A549 (cell line): ENCODE data around the gene HMGN3. TPM values are rescaled to one million over a fixed set of nuclear protein-coding genes. Genes with fewer than 3 reads are reported as not detected.

Experiments used
- ATAC-seq, 2 experiments: fragments of 200-7000 bp in 1 of 2; fragments of >200 bp in 1 of 2; cut with Nextera tagmentation in 1 of 2; cut with Tn5 transposase in 1 of 2; 3 replicates each; pipeline versions ENCODE4 v1.8.0 to v1.9.1; 2018 to 2020; ENCODE audit warnings: mild to moderate bottlenecking in 1 of 2, moderate library complexity in 1 of 2
- CTCF ChIA-PET: fragments of 300-600 bp; sonication (Branson Sonifier 250); formaldehyde crosslinking; extraction: SDS; loops from one replicate; lab custom pipeline; 2021; ENCODE audit warnings: antibody characterized with exemption, inconsistent platforms; lab: Yijun Ruan, JAX
- POLR2A ChIA-PET: fragments of 350-600 bp; formaldehyde crosslinking; extraction: SDS; loops from one replicate; lab custom pipeline; 2021; ENCODE audit warnings: antibody characterized with exemption, inconsistent platforms; lab: Yijun Ruan, JAX
- DNase-seq, 2 experiments: peaks; one replicate each; pipeline versions ENCODE4 v3.0.0 to v3.0.0-alpha.2; 2011 to 2016; ENCODE audit warnings: low read depth in 1 of 2, low spot score in 1 of 2
- FAIRE-seq: peaks from 2 replicates; lab custom pipeline; 2011; peaks lifted over from hg19 to GRCh38; lab: Jason Lieb, UNC
- H3K27ac ChIP-seq, 2 experiments: fragments of >200 bp; sonication (Bioruptor Twin); formaldehyde crosslinking; 3 replicates each; pipeline ENCODE4 v1.5.1; 2016 to 2017
- H3K4me1 ChIP-seq: fragments of >200 bp; sonication (Bioruptor Twin); formaldehyde crosslinking; 3 replicates; pipeline ENCODE4 v1.6.1; 2016
- H3K4me2 ChIP-seq: fragments of >200 bp; sonication (Bioruptor Twin); formaldehyde crosslinking; 3 replicates; pipeline ENCODE4 v1.6.1; 2016
- H3K4me3 ChIP-seq: fragments of >200 bp; sonication (Bioruptor Twin); formaldehyde crosslinking; 3 replicates; pipeline ENCODE4 v1.5.1; 2016
- H3K9me3 ChIP-seq: fragments of >200 bp; sonication (Bioruptor Twin); formaldehyde crosslinking; 3 replicates; pipeline ENCODE4 v1.6.1; 2016
- CEBPB ChIP-seq, 2 experiments: fragments of >200 bp in 1 of 2; sonication (Bioruptor Twin) in 1 of 2; formaldehyde crosslinking in 1 of 2; IDR thresholded peaks; 2 replicates each; pipeline ENCODE4 v1.6.1; 2012 to 2016
- CHD2 ChIP-seq: fragments of 150-350 bp; IDR thresholded peaks from 2 replicates; pipeline ENCODE4 v1.6.1; 2014; ENCODE audit warnings: low read length; ENCODE audit not compliant: partially characterized antibody
- CTCF ChIP-seq: fragments of >200 bp; sonication (Bioruptor Twin); formaldehyde crosslinking; IDR thresholded peaks from 3 replicates; pipeline ENCODE4 v1.5.1; 2016
- E2F6 ChIP-seq: IDR thresholded peaks from 2 replicates; pipeline ENCODE4 v1.6.1; 2012; ENCODE audit warnings: low read depth, borderline replicate concordance
- EP300 ChIP-seq, 2 experiments: fragments of >200 bp; sonication (Bioruptor Twin); formaldehyde crosslinking; IDR thresholded peaks; 2 replicates in 1 of 2; 3 replicates in 1 of 2; pipeline ENCODE4 v1.6.1; 2016 to 2017
- FOSB ChIP-seq: fragments of 250-450 bp; sonication (Bioruptor Pico); IDR thresholded peaks from 2 replicates; pipeline ENCODE4 v1.5.0; 2020; ENCODE audit warnings: mild to moderate bottlenecking, moderate library complexity
- FOXS1 ChIP-seq: fragments of 250-450 bp; sonication (Bioruptor Pico); IDR thresholded peaks from 2 replicates; pipeline ENCODE4 v1.5.0; 2020; ENCODE audit warnings: mild to moderate bottlenecking, moderate library complexity
- HDAC2 ChIP-seq: fragments of 200-600 bp; sonication (generic); IDR thresholded peaks from 2 replicates; pipeline ENCODE4 v1.6.1; 2016
- HOXB13 ChIP-seq: fragments of 250-450 bp; sonication (Bioruptor Pico); IDR thresholded peaks from 2 replicates; pipeline ENCODE4 v1.5.0; 2020; ENCODE audit warnings: low read depth, mild to moderate bottlenecking, moderate library complexity
- HOXB5 ChIP-seq: fragments of 250-450 bp; sonication (Bioruptor Pico); IDR thresholded peaks from 2 replicates; pipeline ENCODE4 v1.5.0; 2020; ENCODE audit warnings: mild to moderate bottlenecking, moderate library complexity
- MAFK ChIP-seq: fragments of 450-650 bp; IDR thresholded peaks from 2 replicates; pipeline ENCODE4 v1.6.1; 2014; ENCODE audit not compliant: partially characterized antibody
- MAZ ChIP-seq: fragments of 150-350 bp; IDR thresholded peaks from 2 replicates; pipeline ENCODE4 v1.6.1; 2014; ENCODE audit warnings: antibody characterized with exemption, low read depth, low read length, borderline replicate concordance
- MYC ChIP-seq: IDR thresholded peaks from 2 replicates; pipeline ENCODE4 v1.6.1; 2012; ENCODE audit warnings: mild to moderate bottlenecking, inconsistent platforms, low read length, improper control_type of control experiment, borderline replicate concordance
- PBX3 ChIP-seq: IDR thresholded peaks from 2 replicates; pipeline ENCODE4 v1.6.1; 2012
- POLR2AphosphoS2 ChIP-seq: conservative IDR thresholded peaks from 2 replicates; pipeline ENCODE4 v1.6.1; 2012; ENCODE audit warnings: low read length, improper control_type of control experiment, inconsistent platforms
- REST ChIP-seq: fragments of 200-600 bp; sonication (generic); IDR thresholded peaks from 2 replicates; pipeline ENCODE4 v1.6.1; 2016; ENCODE audit warnings: antibody characterized with exemption, mild to moderate bottlenecking, moderate library complexity
- TFCP2L1 ChIP-seq: fragments of 250-450 bp; sonication (Bioruptor Pico); IDR thresholded peaks from 2 replicates; pipeline ENCODE4 v1.5.0; 2021; ENCODE audit warnings: mild to moderate bottlenecking
- ZFP36 ChIP-seq: fragments of 450-650 bp; IDR thresholded peaks from 2 replicates; pipeline ENCODE4 v1.6.1; 2014; ENCODE audit warnings: borderline replicate concordance; ENCODE audit not compliant: partially characterized antibody
- ZNF302 ChIP-seq: fragments of 250-450 bp; sonication (Bioruptor Pico); IDR thresholded peaks from 2 replicates; pipeline ENCODE4 v1.9.0; 2021; ENCODE audit warnings: inconsistent platforms, mild to moderate bottlenecking, moderate library complexity
- WGBS: methylation state at CpG from one replicate; pipeline ENCODE4 v1.1.6; 2017; ENCODE audit errors: missing lambda C conversion rate; 5-methylcytosine and 5-hydroxymethylcytosine counted together
- polyA plus RNA-seq, 4 experiments: library from polyadenylated mRNA; depleted of rRNA in 3 of 4; stranded (reverse); fragments of >200 nt; fragmentation: RNase III in 1 of 4; extraction: RNeasy Plus Mini Kit Qiagen cat#74134 plus additional on column Dnase treatment in 1 of 4; gene quantifications; 2 replicates in 3 of 4; 3 replicates in 1 of 4; pipeline ENCODE4 v1.2.3, GENCODE V29; 2011 to 2017
- TF ChIP-seq, protein P1 (sequence below): fragments of >200 bp; sonication (Bioruptor Twin); formaldehyde crosslinking; IDR thresholded peaks from 3 replicates; pipeline ENCODE4 v1.6.1; 2016
- TF ChIP-seq, protein P2 (sequence below): fragments of 150-350 bp; IDR thresholded peaks from 2 replicates; pipeline ENCODE4 v1.6.1; 2014; ENCODE audit warnings: low read depth, mild to moderate bottlenecking, low read length

Gene HMGN3
- polyA plus RNA-seq, 2 of the 4 experiments (the other 2 are of a cell fraction): 94.2 to 102 TPM

DNA sequence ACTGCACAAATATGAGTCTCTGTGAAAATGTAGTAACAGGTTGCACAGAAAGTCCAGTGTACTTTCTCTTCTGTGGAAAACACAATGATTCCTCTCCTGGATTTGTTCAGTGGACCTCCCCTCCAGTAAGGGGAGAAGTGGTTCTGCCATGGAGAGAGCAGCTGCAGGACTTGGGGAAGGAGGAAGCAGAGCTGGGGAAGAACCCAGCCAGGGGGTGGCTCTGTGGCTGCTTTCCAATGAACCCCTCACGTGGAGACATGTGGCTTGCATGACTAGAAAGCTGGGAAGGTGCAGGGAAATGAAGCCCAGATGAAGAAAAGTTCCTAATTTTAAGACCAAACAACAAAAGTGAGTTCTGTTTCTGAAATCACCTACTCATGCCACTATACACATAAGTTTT lies 31.9 kb downstream of the HMGN3 start:
- H3K4me2 ChIP-seq: no peak overlapping the region
- H3K27ac ChIP-seq: no peak overlapping the region
- TF ChIP-seq PBX3 (no peak), HOXB13 (CRISPR knock-in tag) (no peak), EP300 (IDR thresholded peaks at IDR 0.05) (no peak), HDAC2 (no peak), CTCF (no peak), HOXB5 (CRISPR knock-in tag) (no peak), POLR2AphosphoS2 (no peak), ZNF302 (CRISPR knock-in tag) (no peak), FOXS1 (CRISPR knock-in tag) (no peak), ZFP36 (no peak), MYC (no peak)
- TF ChIP-seq, protein P1, sequence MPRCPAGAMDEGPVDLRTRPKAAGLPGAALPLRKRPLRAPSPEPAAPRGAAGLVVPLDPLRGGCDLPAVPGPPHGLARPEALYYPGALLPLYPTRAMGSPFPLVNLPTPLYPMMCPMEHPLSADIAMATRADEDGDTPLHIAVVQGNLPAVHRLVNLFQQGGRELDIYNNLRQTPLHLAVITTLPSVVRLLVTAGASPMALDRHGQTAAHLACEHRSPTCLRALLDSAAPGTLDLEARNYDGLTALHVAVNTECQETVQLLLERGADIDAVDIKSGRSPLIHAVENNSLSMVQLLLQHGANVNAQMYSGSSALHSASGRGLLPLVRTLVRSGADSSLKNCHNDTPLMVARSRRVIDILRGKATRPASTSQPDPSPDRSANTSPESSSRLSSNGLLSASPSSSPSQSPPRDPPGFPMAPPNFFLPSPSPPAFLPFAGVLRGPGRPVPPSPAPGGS: no peak
- H3K4me3 ChIP-seq: no peak overlapping the region
- ChIA-PET POLR2A (no interaction called here), CTCF (no interaction called here)
- FAIRE-seq (no peak), DNase-seq (no peak), ATAC-seq (no peak)
- no peaks in the 10 kb centered on the region for H3K4me1 ChIP-seq
- no peaks in the 10 kb centered on the region for H3K9me3 ChIP-seq
- WGBS: 70% methylated on average over 1 of the region's 1 CpG

- H3K4me2 ChIP-seq: no peak overlapping the region
- DNase-seq (no peak), ATAC-seq (no peak), FAIRE-seq (no peak)
- 90% methylated on average over 3 of the region's 3 CpGs for WGBS
- H3K4me1 ChIP-seq: no peaks in the 10 kb centered on the region
- CTCF ChIA-PET: no interaction called here
- no peak overlapping the region for H3K27ac ChIP-seq
- POLR2A ChIA-PET: no interaction called here
- TF ChIP-seq MAFK (no peak), CHD2 (no peak), FOSB (CRISPR knock-in tag) (no peak), E2F6 (no peak), TFCP2L1 (CRISPR knock-in tag) (no peak), REST (no peak), HOXB13 (CRISPR knock-in tag) (no peak), CEBPB (IDR thresholded peaks at IDR 0.05) (no peak), MAZ (no peak)
- TF ChIP-seq, protein P2, sequence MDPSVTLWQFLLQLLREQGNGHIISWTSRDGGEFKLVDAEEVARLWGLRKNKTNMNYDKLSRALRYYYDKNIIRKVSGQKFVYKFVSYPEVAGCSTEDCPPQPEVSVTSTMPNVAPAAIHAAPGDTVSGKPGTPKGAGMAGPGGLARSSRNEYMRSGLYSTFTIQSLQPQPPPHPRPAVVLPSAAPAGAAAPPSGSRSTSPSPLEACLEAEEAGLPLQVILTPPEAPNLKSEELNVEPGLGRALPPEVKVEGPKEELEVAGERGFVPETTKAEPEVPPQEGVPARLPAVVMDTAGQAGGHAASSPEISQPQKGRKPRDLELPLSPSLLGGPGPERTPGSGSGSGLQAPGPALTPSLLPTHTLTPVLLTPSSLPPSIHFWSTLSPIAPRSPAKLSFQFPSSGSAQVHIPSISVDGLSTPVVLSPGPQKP: no peak
- H3K9me3 ChIP-seq: no peaks in the 10 kb centered on the region
- no peak overlapping the region for H3K4me3 ChIP-seq
Measured at GRCh38 chr6:79201983-79202382, 32.5 kb downstream of the HMGN3 start.
